WTC11 (cell line): ENCODE data around the gene CGRRF1. TPM values are rescaled to one million over a fixed set of nuclear protein-coding genes. Genes with fewer than 3 reads are reported as not detected.
A peak's percentile ranks its signal among the peaks of the same experiment; 100 is the strongest.

Experiments used
- ATAC-seq: fragments of 200-7000 bp; cut with Tn5 transposase; 2 replicates; pipeline ENCODE4 v1.10.0; 2021; ENCODE audit warnings: mild to moderate bottlenecking, moderate library complexity
- CTCF ChIA-PET: fragments of 300-600 bp; sonication (Branson Sonifier 250); formaldehyde crosslinking; loops from one replicate; lab custom pipeline; 2021; ENCODE audit warnings: antibody characterized with exemption; lab: Charles Lee
- POLR2A ChIA-PET: fragments of 350-600 bp; sonication (Branson Sonifier 250); formaldehyde crosslinking; loops from one replicate; lab custom pipeline; 2021; ENCODE audit warnings: antibody characterized with exemption; lab: Charles Lee
- DNase-seq: peaks from one replicate; pipeline ENCODE4 v3.0.0; 2021; ENCODE audit warnings: low spot score
- H3K27ac Mint-ChIP-seq: 2 replicates; pipeline ENCODE4 v1.8.0; 2021; ENCODE audit warnings: mixed read lengths
- H3K27me3 Mint-ChIP-seq: 2 replicates; pipeline ENCODE4 v1.8.0; 2021; ENCODE audit warnings: low read depth, mild to moderate bottlenecking, moderate library complexity, mixed read lengths
- H3K36me3 Mint-ChIP-seq: 2 replicates; pipeline ENCODE4 v1.8.0; 2021; ENCODE audit warnings: mixed read lengths
- H3K4me1 Mint-ChIP-seq: 2 replicates; pipeline ENCODE4 v1.8.0; 2022; ENCODE audit warnings: mixed read lengths
- H3K4me3 Mint-ChIP-seq: 2 replicates; pipeline ENCODE4 v1.8.0; 2021; ENCODE audit warnings: mild to moderate bottlenecking, moderate library complexity, mixed read lengths
- H3K9me3 Mint-ChIP-seq: 2 replicates; pipeline ENCODE4 v1.8.0; 2021; ENCODE audit warnings: mixed read lengths
- ATF6 ChIP-seq: sonication (generic); formaldehyde crosslinking; IDR thresholded peaks from 2 replicates; pipeline ENCODE4 v1.8.1; 2023; ENCODE audit warnings: mild to moderate bottlenecking, missing genetic modification reagents
- CBFB ChIP-seq: sonication (generic); formaldehyde crosslinking; IDR thresholded peaks from 2 replicates; pipeline ENCODE4 v1.8.1; 2022; ENCODE audit warnings: mild to moderate bottlenecking, low read depth, missing genetic modification reagents
- CREM ChIP-seq: sonication (generic); formaldehyde crosslinking; IDR thresholded peaks from 2 replicates; pipeline ENCODE4 v1.8.1; 2022; ENCODE audit warnings: mild to moderate bottlenecking, missing genetic modification reagents, moderate library complexity
- E2F4 ChIP-seq: sonication (generic); formaldehyde crosslinking; IDR thresholded peaks from 2 replicates; pipeline ENCODE4 v1.8.1; 2022; ENCODE audit warnings: low read depth, mild to moderate bottlenecking, moderate library complexity, missing genetic modification reagents, borderline replicate concordance
- E2F5 ChIP-seq: sonication (generic); formaldehyde crosslinking; IDR thresholded peaks from 2 replicates; pipeline ENCODE4 v1.8.1; 2022; ENCODE audit warnings: mild to moderate bottlenecking, moderate library complexity, missing genetic modification reagents
- FOXP4 ChIP-seq: sonication (generic); formaldehyde crosslinking; IDR thresholded peaks from 2 replicates; pipeline ENCODE4 v1.8.0; 2022; ENCODE audit warnings: mild to moderate bottlenecking, missing genetic modification reagents
- GABPB1 ChIP-seq: sonication (generic); formaldehyde crosslinking; IDR thresholded peaks from 2 replicates; pipeline ENCODE4 v1.8.1; 2023; ENCODE audit warnings: mild to moderate bottlenecking, missing genetic modification reagents
- MLX ChIP-seq: sonication (generic); formaldehyde crosslinking; IDR thresholded peaks from 2 replicates; pipeline ENCODE4 v1.8.1; 2023; ENCODE audit warnings: mild to moderate bottlenecking, missing genetic modification reagents, moderate library complexity
- NR2C2 ChIP-seq: sonication (generic); formaldehyde crosslinking; IDR thresholded peaks from 2 replicates; pipeline ENCODE4 v1.8.0; 2022; ENCODE audit warnings: mild to moderate bottlenecking, missing genetic modification reagents
- SMAD4 ChIP-seq: sonication (generic); formaldehyde crosslinking; IDR thresholded peaks from 2 replicates; pipeline ENCODE4 v1.8.0; 2022; ENCODE audit warnings: mild to moderate bottlenecking, missing genetic modification reagents
- SP1 ChIP-seq: sonication (generic); formaldehyde crosslinking; conservative IDR thresholded peaks from 2 replicates; pipeline ENCODE4 v1.8.1; 2022; ENCODE audit warnings: missing genetic modification reagents
- TP53 ChIP-seq: sonication (generic); formaldehyde crosslinking; IDR thresholded peaks from 2 replicates; pipeline ENCODE4 v1.8.1; 2023; ENCODE audit warnings: mild to moderate bottlenecking, missing genetic modification reagents
- USF1 ChIP-seq: sonication (generic); formaldehyde crosslinking; IDR thresholded peaks from 2 replicates; pipeline ENCODE4 v1.8.0; 2022; ENCODE audit warnings: mild to moderate bottlenecking, missing genetic modification reagents
- ZBTB43 ChIP-seq: sonication (generic); formaldehyde crosslinking; IDR thresholded peaks from 2 replicates; pipeline ENCODE4 v1.8.1; 2023; ENCODE audit warnings: mild to moderate bottlenecking, missing genetic modification reagents
- ZNF423 ChIP-seq: fragments of 250-450 bp; sonication (Bioruptor Pico); IDR thresholded peaks from 2 replicates; pipeline ENCODE4 v2.1.2; 2022; ENCODE audit warnings: mild to moderate bottlenecking, moderate library complexity
- ZNF425 ChIP-seq: fragments of 250-450 bp; sonication (Bioruptor Pico); conservative IDR thresholded peaks from 2 replicates; pipeline ENCODE4 v1.9.0; 2021; ENCODE audit warnings: mild to moderate bottlenecking
- total RNA-seq: library from RNA; stranded (reverse); gene quantifications from 3 replicates; pipeline ENCODE4 v1.2.3, GENCODE V29; 2021

Gene CGRRF1
- total RNA-seq, 1 experiment from 2014 or later = 15.1 TPM

GRCh38 chr14:54564868-54565784 is 55.4 kb downstream of the CGRRF1 start (continued):
- TF ChIP-seq SMAD4 (CRISPR knock-in tag) = no peak
- 0 out of 2 replicates have a peak, but pooled peaks have one; percentile 18 for TF ChIP-seq E2F5 (CRISPR knock-in tag)
- TF ChIP-seq MLX = no peak
- TF ChIP-seq, all 79 proteins: peak for 10

- DNase-seq (peak; percentile 83), ATAC-seq (peak; percentile 49)
- Mint-ChIP-seq H3K9me3 (no peaks in the 10 kb centered on the region), H3K27me3 (peaks cover 36% of the 10 kb centered on the region), H3K36me3 (no peaks in the 10 kb centered on the region), H3K27ac (no peak overlapping the region), H3K4me3 (peak overlapping the region; percentile 74), H3K4me1 (peaks cover 21% of the 10 kb centered on the region)
- 0 out of 2 replicates have a peak, but pooled peaks have one; percentile 14 for TF ChIP-seq CREM (CRISPR knock-in tag)
- peak; percentile 90 for TF ChIP-seq GABPB1
- TF ChIP-seq CBFB = no peak
- TF ChIP-seq TP53 = 0 out of 2 replicates have a peak, but pooled peaks have one; percentile 52
- ChIA-PET CTCF (interaction anchor here (0.5 to 6.3 kb wide), 18 partner anchors 9 to 406 kb away, joined by 3 to 138 read pairs (median 4); partner anchors contain the start of genes CGRRF1 and GMFB), POLR2A (interaction anchor here (0.5 to 2.7 kb wide), 12 partner anchors 9 to 239 kb away, joined by 3 to 19 read pairs (median 5); partner anchors contain the start of gene CGRRF1)
These were observed 56.2 kb downstream of the CGRRF1 start for GRCh38 chr14:54565785-54566409.

- POLR2A ChIA-PET = interaction anchor here (0.6 to 2.7 kb wide), 10 partner anchors 10 to 238 kb away, joined by 3 to 19 read pairs (median 4); partner anchors contain the start of gene CGRRF1
- Mint-ChIP-seq H3K27ac (0 out of 2 replicates have a peak within 1 kb of the TSS, but pooled peaks have one; percentile 70), H3K4me1 (peaks cover 21% of the 10 kb centered on the region), H3K9me3 (no peaks in the 10 kb centered on the region), H3K4me3 (peak within 1 kb of the TSS; percentile 94), H3K36me3 (no peaks in the 10 kb centered on the region), H3K27me3 (peaks cover 36% of the 10 kb centered on the region)
- CTCF ChIA-PET = interaction anchor here (0.6 to 6.3 kb wide), 23 partner anchors 14 to 248 kb away, joined by 3 to 138 read pairs (median 4); partner anchors contain the start of gene CGRRF1
- peak; percentile 65 for DNase-seq
- ATAC-seq = peak; percentile 13
- TF ChIP-seq FOXP4 (CRISPR knock-in tag) = 0 out of 2 replicates have a peak, but pooled peaks have one; percentile 40
- TF ChIP-seq ATF6 = no peak
- no peak for TF ChIP-seq NR2C2
- no peak for TF ChIP-seq USF1 (CRISPR knock-in tag)
- no peak for TF ChIP-seq E2F4 (CRISPR knock-in tag)
- TF ChIP-seq SP1 (CRISPR knock-in tag) = no peak
- TF ChIP-seq ZNF423 (CRISPR knock-in tag) = no peak; the same call in 1 of the 2 replicates
- no peak for TF ChIP-seq ZNF425
- TF ChIP-seq ZBTB43 = no peak
These were observed 56.9 kb downstream of the CGRRF1 start, which contains the start of gene SAMD4A for GRCh38 chr14:54566410-54567223. TSS of gene SAMD4A (plus strand) at chr14:54567128. CDS start at chr14:54567917, 789 bp downstream.
